GM12878 (cell line): ENCODE results near the gene TBC1D25. TPM values are rescaled to one million over a fixed set of nuclear protein-coding genes. Genes with fewer than 3 reads are reported as not detected.

ENCODE experiments used
- ATAC-seq: fragments of 200-7000 bp; cut with Tn5 transposase; 3 replicates; pipeline ENCODE4 v1.9.1; 2020; ENCODE audit warnings: mild to moderate bottlenecking, moderate library complexity
- BruUV-seq: library from RNA; stranded (reverse); fragments of 400-500 nt; replicated peaks from 2 replicates; lab custom pipeline; 2021; lab: Mats Ljungman, UMichigan
- CTCF ChIA-PET: fragments of 300-600 bp; sonication (Branson Sonifier 250); formaldehyde crosslinking; extraction: SDS; loops from one replicate; lab custom pipeline; 2021; ENCODE audit warnings: inconsistent platforms; lab: Yijun Ruan, JAX
- POLR2A ChIA-PET: fragments of 350-600 bp; formaldehyde crosslinking; extraction: SDS; loops from one replicate; lab custom pipeline; 2021; ENCODE audit warnings: inconsistent platforms; lab: Charles Lee
- RAD21 ChIA-PET: fragments of 300-600 bp; sonication (Branson Sonifier 250); formaldehyde crosslinking; loops from one replicate; lab custom pipeline; 2023; ENCODE audit warnings: antibody characterized with exemption; ENCODE audit not compliant: unreplicated experiment; lab: Charles Lee
- SMC1A ChIA-PET: fragments of 300-600 bp; sonication (Branson Sonifier 250); formaldehyde crosslinking; loops from one replicate; lab custom pipeline; 2023; ENCODE audit not compliant: unreplicated experiment, uncharacterized antibody; lab: Charles Lee
- DNase-seq: peaks from one replicate; pipeline ENCODE4 v3.0.0-alpha.2; 2011; ENCODE audit warnings: low read depth, low spot score
- FAIRE-seq: peaks from 3 replicates; lab custom pipeline; 2011; peaks lifted over from hg19 to GRCh38; lab: Jason Lieb, UNC
- H2AFZ ChIP-seq: 2 replicates; pipeline ENCODE4 v1.6.0; 2011; ENCODE audit warnings: low read depth, low read length, control low read depth; ENCODE audit not compliant: control insufficient read depth
- H3K27ac ChIP-seq: 2 replicates; pipeline ENCODE4 v1.5.1; 2011; ENCODE audit warnings: control low read depth; ENCODE audit not compliant: control insufficient read depth, insufficient read depth
- H3K27me3 ChIP-seq, 2 experiments: replicated peaks in 1 of 2; 2 replicates each; pipeline versions ENCODE4 v1.6.0 to v1.6.1; 2011; ENCODE audit warnings: low read length in 1 of 2; ENCODE audit not compliant: control insufficient read depth in 2 of 2, insufficient read depth in 2 of 2
- H3K36me3 ChIP-seq, 2 experiments: 2 replicates each; pipeline ENCODE4 v1.5.1; 2011; ENCODE audit warnings: low read length in 1 of 2; ENCODE audit not compliant: control insufficient read depth in 2 of 2, insufficient read depth in 2 of 2
- H3K4me1 ChIP-seq: 2 replicates; pipeline ENCODE4 v1.6.1; 2011; ENCODE audit warnings: mild to moderate bottlenecking, low read length, moderate library complexity, mixed read lengths; ENCODE audit not compliant: control insufficient read depth, insufficient read depth
- H3K4me2 ChIP-seq: 2 replicates; pipeline ENCODE4 v1.6.0; 2011; ENCODE audit warnings: control low read depth; ENCODE audit not compliant: control insufficient read depth, insufficient read depth
- H3K4me3 ChIP-seq: fragments of 200-600 bp; sonication (generic); 2 replicates; pipeline ENCODE4 v1.5.1; 2016
- H3K79me2 ChIP-seq: 2 replicates; pipeline ENCODE4 v1.6.0; 2011; ENCODE audit warnings: low read length; ENCODE audit not compliant: control insufficient read depth, insufficient read depth
- H3K9ac ChIP-seq: 2 replicates; pipeline ENCODE4 v1.8.0; 2011; ENCODE audit warnings: low read length, control low read depth, mixed read lengths; ENCODE audit not compliant: control insufficient read depth, insufficient read depth
- H3K9me3 ChIP-seq: replicated peaks from 3 replicates; pipeline ENCODE4 v1.5.1; 2011; ENCODE audit warnings: mild to moderate bottlenecking, low read length; ENCODE audit not compliant: control insufficient read depth, insufficient read depth
- H4K20me1 ChIP-seq: 2 replicates; pipeline ENCODE4 v1.6.0; 2011; ENCODE audit not compliant: control insufficient read depth, insufficient read depth
- DPF2 ChIP-seq: fragments of 450-650 bp; IDR thresholded peaks from 2 replicates; pipeline ENCODE4 v1.6.1; 2017; ENCODE audit warnings: mild to moderate bottlenecking
- FOS ChIP-seq: IDR thresholded peaks from 3 replicates; pipeline ENCODE4 v1.6.1; 2011; ENCODE audit warnings: borderline replicate concordance; ENCODE audit not compliant: insufficient read length; ENCODE audit errors: extremely low read depth
- FOXK2 ChIP-seq: fragments of 450-650 bp; IDR thresholded peaks from 2 replicates; pipeline ENCODE4 v1.6.1; 2017; ENCODE audit warnings: mild to moderate bottlenecking, moderate library complexity
- GABPA ChIP-seq: IDR thresholded peaks from 2 replicates; pipeline ENCODE4 v1.6.1; 2014; ENCODE audit warnings: antibody characterized with exemption, low read depth, mild to moderate bottlenecking, inconsistent platforms
- MYC ChIP-seq: IDR thresholded peaks from 2 replicates; pipeline ENCODE4 v1.6.1; 2011; ENCODE audit warnings: mild to moderate bottlenecking, low read length, moderate library complexity, inconsistent platforms; ENCODE audit not compliant: insufficient read depth, insufficient replicate concordance, insufficient read length, severe bottlenecking
- NR2F1 ChIP-seq: fragments of 450-650 bp; conservative IDR thresholded peaks from 2 replicates; pipeline ENCODE4 v1.6.1; 2017; ENCODE audit warnings: mild to moderate bottlenecking
- PAX8 ChIP-seq: fragments of 450-650 bp; IDR thresholded peaks from 2 replicates; pipeline ENCODE4 v1.6.1; 2017; ENCODE audit warnings: mild to moderate bottlenecking, moderate library complexity
- RBBP5 ChIP-seq: fragments of 200-600 bp; sonication (generic); conservative IDR thresholded peaks from 2 replicates; pipeline ENCODE4 v1.6.1; 2016
- RFX5 ChIP-seq: IDR thresholded peaks from 2 replicates; pipeline ENCODE4 v1.6.1; 2011; ENCODE audit warnings: low read depth, low read length, improper control_type of control experiment
- SREBF1 ChIP-seq: IDR thresholded peaks from 2 replicates; pipeline ENCODE4 v1.6.1; 2012; ENCODE audit warnings: mild to moderate bottlenecking, low read length
- SRF ChIP-seq, 2 experiments: IDR thresholded peaks; 2 replicates each; pipeline ENCODE4 v1.6.1; 2011; ENCODE audit warnings: low read depth in 2 of 2, low read length in 2 of 2, mild to moderate bottlenecking in 1 of 2, moderate library complexity in 1 of 2
- ZNF207 ChIP-seq: fragments of 450-650 bp; IDR thresholded peaks from 2 replicates; pipeline ENCODE4 v1.6.1; 2014; ENCODE audit warnings: antibody characterized with exemption, mild to moderate bottlenecking, borderline replicate concordance
- ZNF384 ChIP-seq: IDR thresholded peaks from 2 replicates; pipeline ENCODE4 v1.6.1; 2012; ENCODE audit warnings: low read depth, mild to moderate bottlenecking, low read length, improper control_type of control experiment, borderline replicate concordance
- WGBS: methylation state at CpG from one replicate; pipeline ENCODE4 v1.1.6; 2016; ENCODE audit warnings: low lambda C conversion rate; ENCODE audit not compliant: insufficient replicate concordance, insufficient coverage; ENCODE audit errors: missing lambda C conversion rate; 5-methylcytosine and 5-hydroxymethylcytosine counted together
- in situ Hi-C: fragments of 300-500 bp; cut with MboI; formaldehyde crosslinking; loops from 9 replicates; pipeline ENCODE4 v1.14.3; 2018; ENCODE audit warnings: mixed read lengths
- intact Hi-C: fragments of 100-400 bp; cut with micrococcal nuclease; formaldehyde crosslinking; loops from one replicate; pipeline ENCODE4 v1.14.2; 2022; ENCODE audit not compliant: unreplicated experiment
- polyA plus RNA-seq, 11 experiments: library from polyadenylated mRNA; depleted of rRNA in 4 of 11; unstranded in 6 of 11; stranded (reverse) in 5 of 11; fragments of >200 nt; fragmentation: Nextera tagmentation in 4 of 11; fragmentation: Illumina TruSeq in 1 of 11; extraction: Ambion mirVana in 4 of 11; extraction: Trizol in 1 of 11; gene quantifications; 1 replicate in 1 of 11; 2 replicates in 10 of 11; pipeline versions ENCODE4 v1.2.1 to v1.2.3, GENCODE V29; 2011 to 2016; ENCODE audit warnings: inconsistent platforms in 2 of 11, missing spikeins in 2 of 11, low read depth in 1 of 11
- total RNA-seq, 4 experiments: library from RNA; depleted of rRNA in 3 of 4; stranded (reverse); fragments of >200 nt in 3 of 4; fragmentation: Illumina TruSeq in 1 of 4; extraction: Trizol in 1 of 4; gene quantifications; 2 replicates each; pipeline versions ENCODE4 v1.2.1 to v1.2.3, GENCODE V29; 2013 to 2021
- TF ChIP-seq, protein P1 (sequence below): fragments of 450-650 bp; IDR thresholded peaks from 2 replicates; pipeline ENCODE4 v1.6.1; 2017; ENCODE audit warnings: mild to moderate bottlenecking, moderate library complexity

The TBC1D25 gene
- total and polyA plus RNA-seq, 10 of the 15 experiments (the other 5 are each of a cell fraction or from before 2014, with no cell fraction given) = 0.79 to 17.3 (median 10.0) TPM

DNA sequence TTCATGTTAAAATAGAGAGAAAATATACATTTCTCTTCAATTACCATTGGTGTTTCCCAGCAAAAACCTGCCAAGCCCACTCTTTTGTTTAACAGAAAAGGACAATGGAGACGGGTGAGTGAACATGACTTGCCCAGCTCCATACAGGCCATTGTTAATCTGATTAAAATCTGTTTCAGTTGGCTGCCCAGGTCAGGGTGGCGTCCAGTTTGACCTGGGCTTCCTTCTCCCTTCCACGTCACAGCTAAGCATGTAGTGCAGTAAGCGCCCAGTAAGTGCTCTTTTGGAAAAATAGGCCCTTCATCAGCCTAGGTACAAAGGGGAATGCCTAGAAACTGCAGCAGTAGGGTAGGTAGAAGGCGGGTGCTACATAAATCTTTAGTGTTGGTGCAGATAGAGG is 32.3 kb upstream of the TBC1D25 start:
- in situ Hi-C loops = no loop called here
- no peak for DNase-seq
- no peaks in the 10 kb centered on the region for H3K27me3 ChIP-seq
- no peaks in the 10 kb centered on the region for H3K9me3 ChIP-seq
- TF ChIP-seq MYC (no peak), SRF (IDR thresholded peaks at IDR 0.05; ENCODE audit: low read depth in 2 of 2, low read length in 2 of 2) (no peak), ZNF384 (no peak), GABPA (no peak), DPF2 (no peak), ZNF207 (no peak), FOXK2 (no peak), RBBP5 (no peak), RFX5 (no peak), FOS (no peak), SREBF1 (no peak), NR2F1 (no peak), PAX8 (no peak)
- TF ChIP-seq, protein P1, sequence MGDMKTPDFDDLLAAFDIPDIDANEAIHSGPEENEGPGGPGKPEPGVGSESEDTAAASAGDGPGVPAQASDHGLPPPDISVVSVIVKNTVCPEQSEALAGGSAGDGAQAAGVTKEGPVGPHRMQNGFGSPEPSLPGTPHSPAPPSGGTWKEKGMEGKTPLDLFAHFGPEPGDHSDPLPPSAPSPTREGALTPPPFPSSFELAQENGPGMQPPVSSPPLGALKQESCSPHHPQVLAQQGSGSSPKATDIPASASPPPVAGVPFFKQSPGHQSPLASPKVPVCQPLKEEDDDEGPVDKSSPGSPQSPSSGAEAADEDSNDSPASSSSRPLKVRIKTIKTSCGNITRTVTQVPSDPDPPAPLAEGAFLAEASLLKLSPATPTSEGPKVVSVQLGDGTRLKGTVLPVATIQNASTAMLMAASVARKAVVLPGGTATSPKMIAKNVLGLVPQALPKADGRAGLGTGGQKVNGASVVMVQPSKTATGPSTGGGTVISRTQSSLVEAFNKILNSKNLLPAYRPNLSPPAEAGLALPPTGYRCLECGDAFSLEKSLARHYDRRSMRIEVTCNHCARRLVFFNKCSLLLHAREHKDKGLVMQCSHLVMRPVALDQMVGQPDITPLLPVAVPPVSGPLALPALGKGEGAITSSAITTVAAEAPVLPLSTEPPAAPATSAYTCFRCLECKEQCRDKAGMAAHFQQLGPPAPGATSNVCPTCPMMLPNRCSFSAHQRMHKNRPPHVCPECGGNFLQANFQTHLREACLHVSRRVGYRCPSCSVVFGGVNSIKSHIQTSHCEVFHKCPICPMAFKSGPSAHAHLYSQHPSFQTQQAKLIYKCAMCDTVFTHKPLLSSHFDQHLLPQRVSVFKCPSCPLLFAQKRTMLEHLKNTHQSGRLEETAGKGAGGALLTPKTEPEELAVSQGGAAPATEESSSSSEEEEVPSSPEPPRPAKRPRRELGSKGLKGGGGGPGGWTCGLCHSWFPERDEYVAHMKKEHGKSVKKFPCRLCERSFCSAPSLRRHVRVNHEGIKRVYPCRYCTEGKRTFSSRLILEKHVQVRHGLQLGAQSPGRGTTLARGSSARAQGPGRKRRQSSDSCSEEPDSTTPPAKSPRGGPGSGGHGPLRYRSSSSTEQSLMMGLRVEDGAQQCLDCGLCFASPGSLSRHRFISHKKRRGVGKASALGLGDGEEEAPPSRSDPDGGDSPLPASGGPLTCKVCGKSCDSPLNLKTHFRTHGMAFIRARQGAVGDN = no peak
- POLR2A ChIA-PET = interaction anchor here (1.4 kb wide), 1 partner anchor 33 kb away, joined by 4 read pairs; the partner anchor contains the start of gene TBC1D25
- no peaks in the 10 kb centered on the region for H3K36me3 ChIP-seq
- no peak overlapping the region for H3K4me2 ChIP-seq
- H4K20me1 ChIP-seq = no peaks in the 10 kb centered on the region
- no peak overlapping the region for H3K27ac ChIP-seq
- no peaks in the 10 kb centered on the region; the same call in 1 of the 2 replicates for H3K4me1 ChIP-seq
- H3K9ac ChIP-seq = no peak overlapping the region
- no peak overlapping the region for H2AFZ ChIP-seq
- BruUV-seq = no TSS peak
- CTCF ChIA-PET = interaction anchor here (0.8 to 1.7 kb wide), 3 partner anchors 14 to 33 kb away, joined by 3 to 6 read pairs (median 3); partner anchors contain the start of gene TBC1D25
- intact Hi-C loops = no loop called here
- RAD21 ChIA-PET = no interaction called here
- H3K79me2 ChIP-seq = no peaks in the 10 kb centered on the region
- SMC1A ChIA-PET = interaction anchor here (1.9 kb wide), 1 partner anchor 32 kb away, joined by 7 read pairs; the partner anchor contains the start of gene TBC1D25
- no peak for FAIRE-seq
- no peak for ATAC-seq
- no peak overlapping the region for H3K4me3 ChIP-seq
- 58% methylated on average over 5 of the region's 5 CpGs for WGBS
